ENCODE data around the gene CYB5RL. TPM values are rescaled to one million over a fixed set of nuclear protein-coding genes. Genes with fewer than 3 reads are reported as not detected.

Gene CYB5RL
- total and polyA plus RNA-seq, 2 donors (not counting 3 experiments of a cell fraction or from before 2014, with no cell fraction given), result 5.8 to 8.6 TPM

DNA sequence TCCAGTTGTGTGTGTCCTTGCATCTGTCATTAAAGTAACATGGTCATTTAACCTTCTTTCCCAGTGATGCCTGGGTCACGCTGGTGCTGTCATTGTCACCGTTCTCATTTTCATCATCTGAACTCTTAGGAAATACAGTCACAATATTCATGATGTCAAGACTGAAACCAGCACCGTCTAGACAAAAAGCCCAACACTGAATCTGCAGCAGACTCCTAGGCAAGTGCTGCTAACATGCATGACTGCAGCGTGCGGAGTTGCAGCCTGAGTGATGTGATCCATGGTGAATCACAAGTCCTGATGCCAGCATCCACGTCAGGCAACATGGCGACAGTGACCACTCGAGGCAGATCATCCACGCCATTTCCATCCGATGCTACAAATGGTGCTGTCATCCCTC lies 37.8 kb upstream of the CYB5RL start:
- H3K27ac ChIP-seq (ENCODE audit: insufficient read depth, low read depth, low read length), result no peak overlapping the region
- no peak overlapping the region for H3K4me2 ChIP-seq (ENCODE audit: insufficient read depth, low read length)
- TF ChIP-seq POLR2AphosphoS5 (IDR thresholded peaks at IDR 0.05; ENCODE audit: insufficient read depth, low read depth, low read length) (no peak), POLR2A (IDR thresholded peaks at IDR 0.05; ENCODE audit: low read depth, low read length) (no peak), FOS (IDR thresholded peaks at IDR 0.05; ENCODE audit: borderline replicate concordance, insufficient read depth, low read length) (no peak), JUN (IDR thresholded peaks at IDR 0.05; ENCODE audit: borderline replicate concordance, insufficient read depth, insufficient read length, low read depth) (no peak), EZH2 (IDR thresholded peaks at IDR 0.05; ENCODE audit: borderline replicate concordance, low read depth, low read length, severe bottlenecking) (no peak), GATA2 (IDR thresholded peaks at IDR 0.05; ENCODE audit: insufficient read depth, insufficient read length, low read depth, low read length) (no peak), MYC (IDR thresholded peaks at IDR 0.05; ENCODE audit: low read depth, low read length) (no peak)
- TF ChIP-seq, protein P1, sequence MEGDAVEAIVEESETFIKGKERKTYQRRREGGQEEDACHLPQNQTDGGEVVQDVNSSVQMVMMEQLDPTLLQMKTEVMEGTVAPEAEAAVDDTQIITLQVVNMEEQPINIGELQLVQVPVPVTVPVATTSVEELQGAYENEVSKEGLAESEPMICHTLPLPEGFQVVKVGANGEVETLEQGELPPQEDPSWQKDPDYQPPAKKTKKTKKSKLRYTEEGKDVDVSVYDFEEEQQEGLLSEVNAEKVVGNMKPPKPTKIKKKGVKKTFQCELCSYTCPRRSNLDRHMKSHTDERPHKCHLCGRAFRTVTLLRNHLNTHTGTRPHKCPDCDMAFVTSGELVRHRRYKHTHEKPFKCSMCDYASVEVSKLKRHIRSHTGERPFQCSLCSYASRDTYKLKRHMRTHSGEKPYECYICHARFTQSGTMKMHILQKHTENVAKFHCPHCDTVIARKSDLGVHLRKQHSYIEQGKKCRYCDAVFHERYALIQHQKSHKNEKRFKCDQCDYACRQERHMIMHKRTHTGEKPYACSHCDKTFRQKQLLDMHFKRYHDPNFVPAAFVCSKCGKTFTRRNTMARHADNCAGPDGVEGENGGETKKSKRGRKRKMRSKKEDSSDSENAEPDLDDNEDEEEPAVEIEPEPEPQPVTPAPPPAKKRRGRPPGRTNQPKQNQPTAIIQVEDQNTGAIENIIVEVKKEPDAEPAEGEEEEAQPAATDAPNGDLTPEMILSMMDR (IDR thresholded peaks at IDR 0.05; ENCODE audit: extremely low read depth in 1 of 2, insufficient read depth in 1 of 2, low read depth in 1 of 2, low read length in 2 of 2), result no peak
- TF ChIP-seq, protein P2, sequence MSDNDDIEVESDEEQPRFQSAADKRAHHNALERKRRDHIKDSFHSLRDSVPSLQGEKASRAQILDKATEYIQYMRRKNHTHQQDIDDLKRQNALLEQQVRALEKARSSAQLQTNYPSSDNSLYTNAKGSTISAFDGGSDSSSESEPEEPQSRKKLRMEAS (IDR thresholded peaks at IDR 0.05; ENCODE audit: insufficient read depth, insufficient read length), result no peak
- H3K9ac ChIP-seq (replicated peaks; ENCODE audit: extremely low read depth, insufficient read depth, low read length), result no peak overlapping the region
- no TSS peak for BruUV-seq (replicated peaks)
- no peaks in the 10 kb centered on the region for H3K4me1 ChIP-seq (ENCODE audit: control insufficient read depth, extremely low read depth, insufficient read depth, low read length)
- dilution Hi-C loops (cut with MboI; ENCODE audit: extremely low pct_ligation_motif_present, low sequenced_read_pairs), result no loop called here
- H2AFZ ChIP-seq (ENCODE audit: low read depth, low read length), result no peak overlapping the region
- POLR2A ChIA-PET, result no interaction called here
- no peaks in the 10 kb centered on the region for H3K27me3 ChIP-seq (ENCODE audit: control insufficient read depth in 2 of 2, insufficient read depth in 2 of 2, low read length in 2 of 2)
- CTCF ChIA-PET, result no interaction called here
- FAIRE-seq (no peak), DNase-seq (ENCODE audit: low read depth, low spot score) (no peak)
- H3K79me2 ChIP-seq (ENCODE audit: control insufficient read depth, insufficient read depth, low read length), result no peaks in the 10 kb centered on the region
- H3K9me1 ChIP-seq (replicated peaks; ENCODE audit: control insufficient read depth, extremely low read depth, insufficient read depth, low read length), result no peaks in the 10 kb centered on the region
- H3K36me3 ChIP-seq (ENCODE audit: control insufficient read depth in 2 of 2, extremely low read depth in 1 of 2, insufficient read depth in 2 of 2, low read length in 2 of 2), result peaks cover 4 to 15% of the 10 kb centered on the region in 2 experiments
- H4K20me1 ChIP-seq (replicated peaks; ENCODE audit: control insufficient read depth, extremely low read depth, insufficient read depth, low read length), result no peaks in the 10 kb centered on the region
- no peaks in the 10 kb centered on the region for H3K9me3 ChIP-seq (replicated peaks; ENCODE audit: control insufficient read depth, insufficient read depth, low read length)
- intact Hi-C loops (cut with micrococcal nuclease), result no loop called here
- no peak overlapping the region for H3K4me3 ChIP-seq (replicated peaks in 1 of 3; ENCODE audit: insufficient read depth in 1 of 3, low read depth in 1 of 3, low read length in 3 of 3)

Measured in endothelial cell of umbilical vein (primary cell).